ENCODE measurements around the gene LDHA. TPM values are rescaled to one million over a fixed set of nuclear protein-coding genes. Genes with fewer than 3 reads are reported as not detected.

LDHA gene
- 1,729 TPM for polyA plus RNA-seq (2012; ENCODE audit: insufficient read depth, insufficient read length)

- H3K4me3 ChIP-seq (ENCODE audit: low read length) = peak within 1 kb of the TSS; percentile 100
- DNase-seq (ENCODE audit: low read depth, low spot score) = peak; percentile 94
Measured at GRCh38 chr11:18394275-18394927, at the start of gene LDHA. LDHA (plus strand) TSS chr11:18394563; CDS start chr11:18396843, 2,280 bp downstream.

- no peak overlapping the region for H3K4me3 ChIP-seq (ENCODE audit: low read length)
- DNase-seq (ENCODE audit: low read depth, low spot score) = no peak
Measured at GRCh38 chr11:18347471-18348125, 46.8 kb upstream of the LDHA start.

GRCh38 chr11:18352581-18352980 is 41.8 kb upstream of the LDHA start:
- H3K4me3 ChIP-seq (ENCODE audit: low read length) = no peak overlapping the region
- no peak for DNase-seq (ENCODE audit: low read depth, low spot score)

DNA sequence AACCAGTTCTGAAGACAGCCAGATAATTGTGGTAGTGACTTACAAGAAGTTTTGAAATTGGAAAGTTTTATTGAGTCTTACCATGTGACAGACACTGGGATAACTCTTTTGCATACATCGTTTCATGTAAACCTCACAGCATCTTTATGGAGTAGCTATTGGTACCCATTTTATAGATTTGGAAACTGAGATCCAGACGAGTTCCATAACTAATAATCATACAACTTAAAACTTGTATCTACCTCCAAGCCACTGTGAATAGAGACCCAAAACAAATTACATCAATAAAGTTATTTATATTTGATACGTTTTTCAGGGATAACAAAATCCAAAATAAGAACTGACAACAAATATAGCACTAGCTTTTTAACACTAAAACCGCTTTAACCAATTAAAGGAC is 35.7 kb upstream of the LDHA start:
- no peak for DNase-seq (ENCODE audit: low read depth, low spot score)
- H3K4me3 ChIP-seq (ENCODE audit: low read length) = no peak overlapping the region

DNA sequence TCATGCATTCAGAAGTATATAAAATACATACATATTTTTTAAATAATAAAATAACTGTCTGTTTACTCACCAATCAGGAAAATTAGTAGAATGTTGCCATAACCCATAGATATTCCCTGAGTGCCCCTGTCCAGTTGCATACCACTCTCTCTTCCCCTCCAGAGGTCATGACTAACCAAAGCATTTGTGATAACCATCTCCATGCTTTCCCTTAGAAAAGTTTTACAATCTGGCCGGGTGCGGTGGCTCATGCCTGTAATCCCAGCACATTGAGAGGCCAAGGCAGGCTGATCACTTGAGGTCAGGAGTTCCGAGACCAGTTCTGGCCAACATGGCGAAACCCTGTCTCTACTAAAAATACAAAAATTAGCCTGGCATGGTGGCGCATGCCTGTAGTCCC is 33.2 kb upstream of the LDHA start:
- H3K4me3 ChIP-seq (ENCODE audit: low read length) = no peak overlapping the region
- DNase-seq (ENCODE audit: low read depth, low spot score) = no peak

DNA sequence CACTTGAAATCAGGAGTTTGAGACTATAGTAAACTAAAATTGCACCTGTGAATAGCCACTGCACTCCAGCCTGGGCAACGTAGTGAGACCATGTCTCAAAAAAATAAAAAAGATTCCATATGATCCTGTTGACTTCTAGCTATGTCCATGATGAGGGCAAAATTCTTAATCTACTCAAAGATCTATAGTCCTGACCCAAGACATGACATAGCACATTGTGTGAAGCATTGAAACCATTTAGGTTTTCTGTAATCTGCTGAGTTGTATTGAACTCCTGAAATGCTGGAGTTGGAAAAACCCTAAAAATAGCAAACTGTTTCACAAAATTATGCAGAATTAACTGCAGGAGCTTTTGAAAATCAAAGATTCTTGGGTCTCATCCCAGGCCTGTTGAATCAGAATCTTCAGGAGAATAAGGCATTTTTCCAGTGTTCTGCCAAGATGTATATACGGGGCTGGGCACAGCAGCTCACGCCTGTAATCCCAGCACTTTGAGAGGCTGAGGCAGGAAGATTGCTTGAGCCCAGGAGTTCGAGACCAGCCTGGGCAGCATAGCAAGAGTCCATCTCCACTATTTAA is 29.8 kb upstream of the LDHA start:
- DNase-seq (ENCODE audit: low read depth, low spot score) = no peak
- no peak overlapping the region for H3K4me3 ChIP-seq (ENCODE audit: low read length)

DNA sequence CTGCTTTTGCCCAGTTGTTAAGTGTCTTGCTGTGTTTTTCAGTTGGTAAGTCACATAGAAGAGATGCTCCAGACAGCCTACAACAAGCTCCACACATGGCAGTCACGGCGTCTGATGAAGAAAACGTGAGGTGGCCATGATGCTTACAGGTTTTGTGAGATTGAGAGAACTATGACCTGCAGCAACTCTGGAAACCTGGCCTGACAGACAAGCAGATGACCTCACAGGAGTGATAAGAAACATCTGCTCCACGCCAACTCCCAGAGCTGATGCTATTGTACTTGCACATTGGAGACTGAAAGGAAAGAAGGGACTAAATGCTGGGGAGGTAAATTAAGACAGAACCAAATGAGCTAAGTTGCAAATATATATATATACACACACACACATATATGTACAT is 28.6 kb upstream of the LDHA start:
- no peak overlapping the region for H3K4me3 ChIP-seq (ENCODE audit: low read length)

DNA sequence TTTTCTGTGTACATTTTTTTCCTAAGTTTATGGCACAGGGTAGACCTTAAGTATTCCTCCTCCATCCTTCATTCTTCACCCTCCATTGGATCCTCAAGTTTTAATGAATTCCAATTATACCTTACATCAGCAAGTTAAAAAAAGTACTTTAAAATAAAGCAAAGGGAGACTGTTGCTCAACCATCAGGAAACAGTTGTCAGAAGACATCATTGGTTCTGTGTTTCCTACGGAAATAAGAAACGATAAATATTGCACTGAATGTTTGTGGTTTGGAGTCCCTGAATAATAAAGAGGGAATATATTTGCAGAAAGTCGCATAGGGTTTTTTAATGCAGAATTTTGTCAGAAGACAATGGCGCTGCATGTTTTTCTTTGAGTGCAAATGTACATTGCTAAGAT is 28.1 kb upstream of the LDHA start:
- no peak overlapping the region for H3K4me3 ChIP-seq (ENCODE audit: low read length)

More for the DNA sequence above, 28.6 kb upstream of the LDHA start:
- no peak for DNase-seq (ENCODE audit: low read depth, low spot score)

DNA sequence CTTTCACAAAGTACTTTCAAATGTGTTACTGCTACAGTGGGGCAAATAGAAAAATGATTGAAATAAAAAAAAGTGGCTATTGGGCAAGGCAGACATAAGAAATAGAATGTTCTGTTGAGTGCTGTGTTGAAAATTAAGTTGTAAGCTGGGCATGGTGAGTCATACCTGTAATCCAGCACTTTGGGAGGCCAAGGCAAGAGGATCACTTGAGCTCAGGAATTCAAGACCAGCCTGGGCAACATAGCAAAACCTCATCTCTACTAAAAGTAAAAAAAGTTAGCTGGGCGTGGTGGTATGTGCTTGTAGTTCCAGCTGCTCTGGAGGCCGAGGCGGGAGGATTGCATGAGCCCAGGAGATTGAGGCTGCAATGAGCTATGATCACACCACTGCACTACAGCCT is 26.9 kb upstream of the LDHA start:
- DNase-seq (ENCODE audit: low read depth, low spot score) = no peak

More for the DNA sequence above, 28.1 kb upstream of the LDHA start:
- no peak for DNase-seq (ENCODE audit: low read depth, low spot score)

DNA sequence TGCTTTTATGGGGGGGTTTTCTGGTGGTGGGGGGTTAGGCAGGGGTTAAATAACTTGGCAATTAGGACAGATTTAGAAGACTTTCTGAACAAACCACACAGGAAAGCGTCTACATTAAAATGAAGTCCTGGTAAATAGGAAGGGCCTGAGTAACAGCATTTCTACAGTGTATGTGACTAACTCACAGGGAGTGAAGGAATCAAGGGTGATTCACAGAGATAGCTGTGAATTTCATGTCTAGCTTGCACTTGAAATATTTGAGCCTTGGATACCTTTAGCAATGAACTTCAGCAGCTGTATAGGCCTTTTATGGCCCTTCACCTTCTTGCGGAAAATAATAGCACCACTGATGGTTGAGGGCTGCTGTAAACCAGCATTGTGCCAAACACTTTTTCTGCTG is 26.1 kb upstream of the LDHA start:
- no peak for DNase-seq (ENCODE audit: low read depth, low spot score)
- H3K4me3 ChIP-seq (ENCODE audit: low read length) = no peak overlapping the region

More for the DNA sequence above, 26.9 kb upstream of the LDHA start:
- no peak overlapping the region for H3K4me3 ChIP-seq (ENCODE audit: low read length)

DNA sequence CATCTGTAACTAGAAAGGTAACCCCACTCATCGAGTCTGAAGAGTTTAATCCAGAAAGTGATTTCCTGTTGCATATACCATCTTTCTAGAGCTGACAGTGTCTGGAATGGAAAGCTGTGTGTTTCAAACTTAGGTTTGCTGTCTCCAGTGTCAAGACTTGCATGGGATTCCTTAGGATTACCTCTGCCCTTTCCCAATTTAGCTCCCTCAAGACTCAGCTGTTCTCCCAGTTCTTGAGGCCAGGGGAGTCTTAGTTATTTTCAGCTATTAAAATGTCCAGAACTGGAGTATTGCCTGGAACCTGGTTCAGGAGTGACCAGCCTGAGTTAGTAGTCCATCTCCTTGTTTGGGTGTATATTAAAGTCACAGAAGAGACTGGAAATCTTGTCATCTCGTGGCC is 25.0 kb upstream of the LDHA start:
- no peak for DNase-seq (ENCODE audit: low read depth, low spot score)

GRCh38 chr11:18371279-18371678 is 23.1 kb upstream of the LDHA start:
- DNase-seq (ENCODE audit: low read depth, low spot score) = no peak
- no peak overlapping the region for H3K4me3 ChIP-seq (ENCODE audit: low read length)

More for the DNA sequence above, 25.0 kb upstream of the LDHA start:
- no peak overlapping the region for H3K4me3 ChIP-seq (ENCODE audit: low read length)

- H3K4me3 ChIP-seq (ENCODE audit: low read length) = no peak overlapping the region
- no peak for DNase-seq (ENCODE audit: low read depth, low spot score)
Measured at GRCh38 chr11:18372201-18372600, 22.2 kb upstream of the LDHA start.

DNA sequence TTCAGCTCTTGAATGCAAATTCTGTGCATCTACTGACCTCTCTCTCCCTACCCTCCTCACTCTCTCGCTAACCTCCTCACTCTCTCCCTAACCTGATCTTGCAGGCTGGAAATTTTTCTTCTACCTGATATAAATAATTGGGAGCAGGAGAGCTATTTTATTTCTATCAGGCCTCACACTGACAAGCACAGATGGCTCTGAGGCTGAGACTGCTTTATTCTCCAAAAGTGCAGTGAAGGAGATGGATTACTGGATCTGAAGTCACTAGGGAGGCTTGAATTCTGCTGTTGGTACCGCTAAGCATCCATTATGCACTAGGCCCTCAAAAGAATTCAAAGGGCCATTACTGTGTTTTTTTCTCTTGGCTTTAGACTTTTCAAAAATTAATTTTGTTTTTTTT is 19.4 kb upstream of the LDHA start:
- no peak overlapping the region for H3K4me3 ChIP-seq (ENCODE audit: low read length)

GRCh38 chr11:18375941-18376340 is 18.4 kb upstream of the LDHA start:
- DNase-seq (ENCODE audit: low read depth, low spot score) = no peak

More for the DNA sequence above, 19.4 kb upstream of the LDHA start:
- DNase-seq (ENCODE audit: low read depth, low spot score) = no peak

GRCh38 chr11:18379201-18379600 is 15.2 kb upstream of the LDHA start:
- no peak overlapping the region for H3K4me3 ChIP-seq (ENCODE audit: low read length)
- no peak for DNase-seq (ENCODE audit: low read depth, low spot score)

More at GRCh38 chr11:18375941-18376340, 18.4 kb upstream of the LDHA start:
- H3K4me3 ChIP-seq (ENCODE audit: low read length) = no peak overlapping the region

- DNase-seq (ENCODE audit: low read depth, low spot score) = peak; percentile 98
- peak overlapping the region; percentile 46 for H3K4me3 ChIP-seq (ENCODE audit: low read length)
Measured at GRCh38 chr11:18383388-18384156, 10.8 kb upstream of the LDHA start.

DNA sequence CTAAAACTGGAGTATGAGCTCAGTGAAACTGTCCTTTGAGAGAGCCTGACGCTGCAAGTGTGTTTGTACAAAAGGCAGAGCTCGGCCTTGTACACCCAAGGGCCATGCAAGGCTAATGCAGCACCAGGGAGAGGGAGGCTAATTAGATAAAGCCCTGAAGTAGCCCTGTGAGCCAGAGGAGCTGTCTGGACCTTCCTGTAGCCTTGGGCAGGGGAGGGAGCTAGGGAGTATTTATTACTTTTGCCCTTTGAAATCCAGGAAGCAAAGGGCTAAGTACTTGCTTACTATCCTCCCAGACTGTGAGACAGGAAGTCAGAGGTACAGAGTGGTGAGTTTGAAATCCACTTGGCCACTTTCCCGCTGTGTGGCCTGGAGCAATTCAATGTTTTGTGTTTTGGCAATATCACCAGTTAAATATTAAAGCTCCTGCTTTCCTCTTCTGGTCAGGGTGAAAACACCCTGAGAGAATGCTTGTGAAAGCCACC is 10.2 kb upstream of the LDHA start:
- DNase-seq (ENCODE audit: low read depth, low spot score) = no peak
- peak overlapping the region; percentile 46 for H3K4me3 ChIP-seq (ENCODE audit: low read length)

GRCh38 chr11:18390088-18390487 is 4.3 kb upstream of the LDHA start:
- H3K4me3 ChIP-seq (ENCODE audit: low read length) = no peak overlapping the region
- DNase-seq (ENCODE audit: low read depth, low spot score) = no peak

Data from Jurkat, Clone E6-1 (cell line).